ENCODE results near the gene TUBB6. TPM values are rescaled to one million over a fixed set of nuclear protein-coding genes. Genes with fewer than 3 reads are reported as not detected.

Gene TUBB6
- total and polyA plus RNA-seq, 2 of the 13 experiments (the other 11 are each of a cell fraction or from before 2014, with no cell fraction given), result 9.9 to 28.6 TPM

GRCh38 chr18:12296457-12296856 is 11.6 kb upstream of the TUBB6 start (continued):
- TF ChIP-seq ZNF556 (CRISPR knock-in tag; IDR thresholded peaks at IDR 0.05; ENCODE audit: borderline replicate concordance) (no peak), ZNF281 (CRISPR knock-in tag; IDR thresholded peaks at IDR 0.05; ENCODE audit: borderline replicate concordance) (no peak), ZNF616 (CRISPR knock-in tag; IDR thresholded peaks at IDR 0.05; ENCODE audit: low read depth) (no peak), ZNF775 (CRISPR knock-in tag; IDR thresholded peaks at IDR 0.05; ENCODE audit: borderline replicate concordance) (no peak)

- Histone ChIP-seq H3K27ac (ENCODE audit: extremely low read length, insufficient read depth, low read length) (no peak overlapping the region), H3K79me2 (ENCODE audit: insufficient read depth, low read length) (no peaks in the 10 kb centered on the region), H3K27me3 (ENCODE audit: control insufficient read depth in 1 of 2, insufficient read depth in 2 of 2, low read length in 2 of 2) (peaks cover 2 to 30% of the 10 kb centered on the region in 2 experiments; a peak in 4 of 5 replicates), H2AFZ (ENCODE audit: low read length) (no peak overlapping the region), H3K9me3 (ENCODE audit: low read length) (no peaks in the 10 kb centered on the region), H3K4me1 (ENCODE audit: insufficient read depth, low read length) (peaks cover 13% of the 10 kb centered on the region), H3K4me3 (replicated peaks in 1 of 3; ENCODE audit: insufficient read depth in 1 of 3, low read depth in 2 of 3, low read length in 3 of 3) (no peak overlapping the region), H3K36me3 (replicated peaks in 1 of 2; ENCODE audit: control insufficient read depth in 1 of 2, insufficient read depth in 2 of 2, low read length in 2 of 2) (no peaks in the 10 kb centered on the region), H4K20me1 (ENCODE audit: insufficient read depth, low read length) (no peaks in the 10 kb centered on the region), H3K4me2 (ENCODE audit: low read depth, low read length) (no peak overlapping the region), H3K9ac (ENCODE audit: insufficient read depth, low read depth, low read length) (no peak overlapping the region)
- WGBS (ENCODE audit: low lambda C conversion rate), result 0% methylated on average over 2 of the region's 2 CpGs
- FAIRE-seq (no peak), ATAC-seq (no peak), DNase-seq (ENCODE audit: low spot score) (no peak)
- no TSS peak for BruUV-seq (replicated peaks)
- POLR2A ChIA-PET, result no interaction called here
- in situ Hi-C loops (cut with HindIII; ENCODE audit: extremely low pct_ligation_motif_present, low pct_unique_long_range_greater_than_20kb), result no loop called here
- intact Hi-C loops (cut with micrococcal nuclease; ENCODE audit: unreplicated experiment), result no loop called here
- CTCF ChIA-PET (ENCODE audit: low intra/inter-chr PET ratio, low total read pairs), result no interaction called here
- TF ChIP-seq ZNF138 (CRISPR knock-in tag; IDR thresholded peaks at IDR 0.05; ENCODE audit: low read depth) (no peak), SMC3 (IDR thresholded peaks at IDR 0.05; ENCODE audit: low read length) (no peak), MZF1 (CRISPR knock-in tag; IDR thresholded peaks at IDR 0.05; ENCODE audit: borderline replicate concordance) (no peak), DR1 (CRISPR knock-in tag; IDR thresholded peaks at IDR 0.05) (no peak), MTERF4 (CRISPR knock-in tag; IDR thresholded peaks at IDR 0.05) (no peak), MTA1 (CRISPR knock-in tag; IDR thresholded peaks at IDR 0.05; ENCODE audit: borderline replicate concordance) (no peak), HOXD1 (CRISPR knock-in tag; IDR thresholded peaks at IDR 0.05) (no peak), ZNF263 (CRISPR knock-in tag; IDR thresholded peaks at IDR 0.05) (no peak), KDM4B (CRISPR knock-in tag; IDR thresholded peaks at IDR 0.05) (no peak), BRD4 (CRISPR knock-in tag; IDR thresholded peaks at IDR 0.05) (no peak), ZSCAN9 (CRISPR knock-in tag; IDR thresholded peaks at IDR 0.05; ENCODE audit: borderline replicate concordance) (no peak), PAXIP1 (CRISPR knock-in tag; conservative IDR thresholded peaks at IDR 0.05) (no peak), CBFB (CRISPR knock-in tag; IDR thresholded peaks at IDR 0.05) (no peak), ZNF224 (CRISPR knock-in tag; IDR thresholded peaks at IDR 0.05) (no peak), KMT2B (CRISPR knock-in tag; IDR thresholded peaks at IDR 0.05) (no peak)
Observed at GRCh38 chr18:12299862-12300261, 8.2 kb upstream of the TUBB6 start.

All from HepG2 (cell line).